Activated CD4-positive, alpha-beta T cell treated with anti-CD3 and anti-CD28 coated beads for 48 hours (primary cell): ENCODE data around the gene ENTHD1.
"Not testable (repeated sequence)": the region's sequence is repeated elsewhere in the genome, so short reads cannot be mapped to it uniquely, and the experiment has no call there.

Source experiments
- DNase-seq: peaks from one replicate; pipeline ENCODE4 v3.0.0-alpha.2; 2020

Gene ENTHD1

DNA sequence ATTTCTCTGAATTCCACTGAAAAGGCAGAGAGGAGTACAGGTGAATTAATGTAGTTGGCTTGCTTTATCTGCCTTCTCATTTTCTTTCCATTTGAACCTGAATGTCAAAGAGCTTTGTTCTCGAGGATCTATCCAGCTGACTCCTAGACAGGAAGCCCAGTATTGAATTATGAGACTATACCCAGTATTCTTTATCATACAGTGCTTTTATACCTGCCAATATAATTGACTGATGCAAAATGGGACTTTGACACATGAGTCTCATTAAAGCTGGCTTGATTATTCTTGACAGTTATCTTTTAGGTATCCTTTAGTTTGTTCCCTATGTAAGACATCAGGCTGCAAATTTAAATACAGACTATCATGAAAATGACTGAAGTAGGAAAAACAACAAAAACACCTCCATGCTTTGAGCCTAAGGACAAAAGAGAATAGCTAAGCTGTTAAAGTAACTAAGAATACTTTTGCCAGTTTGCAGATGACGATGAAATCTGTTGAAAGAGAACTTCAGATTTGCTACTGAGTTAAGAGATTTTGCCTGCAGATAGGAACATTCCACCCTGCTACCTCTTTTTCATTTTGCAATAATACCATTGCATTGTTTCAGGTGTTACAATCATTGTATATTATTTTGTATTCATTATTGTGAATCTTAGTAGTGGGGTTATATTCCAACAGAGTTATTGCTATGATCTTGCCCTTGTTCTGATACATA lies 117.1 kb downstream of the ENTHD1 start:
- no peak for DNase-seq

DNA sequence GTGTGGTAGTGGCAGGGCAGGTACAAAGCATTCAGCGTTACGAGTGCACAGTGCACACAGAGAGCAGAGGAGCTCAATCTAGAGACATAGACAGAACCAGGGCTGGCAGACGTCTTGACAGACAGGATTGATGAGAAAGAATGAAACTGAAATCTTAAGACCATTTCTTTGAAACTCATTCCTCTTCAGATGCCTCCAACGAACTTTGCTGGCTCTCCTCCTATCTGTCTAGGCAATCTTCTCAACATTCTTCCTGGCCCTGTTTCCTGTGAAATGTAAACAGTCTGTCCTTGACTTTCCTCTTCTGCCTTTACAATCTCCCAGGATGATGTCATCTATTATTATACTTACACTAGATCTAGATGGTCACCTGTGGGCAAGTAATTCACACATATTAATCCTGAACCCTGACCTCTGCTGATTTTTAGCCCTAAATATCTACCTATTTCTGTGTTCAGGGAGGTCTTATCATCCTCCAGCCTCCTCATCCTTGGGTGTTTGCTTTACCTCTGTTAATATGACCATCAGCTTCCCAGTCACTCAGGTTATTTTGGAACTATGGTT lies 119.5 kb downstream of the ENTHD1 start:
- DNase-seq = peak; percentile 44

DNA sequence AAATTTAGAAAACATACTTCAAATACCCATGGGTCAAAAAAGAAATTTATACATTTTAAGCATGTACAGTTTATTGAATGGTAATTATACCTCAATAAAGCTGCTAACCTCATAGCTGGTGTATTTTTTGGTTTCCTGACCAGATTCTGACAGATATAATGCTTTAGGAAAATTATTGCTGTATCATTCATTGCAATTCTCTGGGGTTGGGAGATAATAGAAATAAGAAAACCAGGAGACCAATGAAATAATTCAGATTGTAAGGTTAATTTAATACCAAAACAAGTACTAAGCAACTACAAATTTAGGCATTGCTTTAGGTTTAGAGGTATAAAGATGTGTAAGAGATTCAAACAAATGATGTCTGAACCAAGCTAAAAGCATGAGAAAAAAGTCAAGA lies 120.1 kb downstream of the ENTHD1 start:
- no peak for DNase-seq

DNA sequence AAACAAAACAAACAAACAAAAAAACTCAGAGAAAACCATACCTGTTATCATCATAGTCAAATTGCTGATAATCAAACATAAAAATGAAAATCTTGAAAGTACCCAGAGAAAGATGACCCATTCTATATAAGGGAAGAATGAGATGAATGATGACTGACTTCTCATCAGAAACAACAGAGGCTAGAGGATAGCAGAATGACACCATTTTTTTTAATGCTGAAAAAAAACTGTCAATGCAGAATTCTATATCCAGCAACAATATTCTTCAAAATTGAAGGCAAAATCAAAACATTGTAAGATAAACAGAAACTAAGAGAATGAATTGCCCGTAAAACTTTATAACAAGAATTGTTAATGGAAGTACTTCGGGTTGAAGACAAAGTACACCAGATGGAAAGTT lies 122.1 kb downstream of the ENTHD1 start:
- no peak for DNase-seq

DNA sequence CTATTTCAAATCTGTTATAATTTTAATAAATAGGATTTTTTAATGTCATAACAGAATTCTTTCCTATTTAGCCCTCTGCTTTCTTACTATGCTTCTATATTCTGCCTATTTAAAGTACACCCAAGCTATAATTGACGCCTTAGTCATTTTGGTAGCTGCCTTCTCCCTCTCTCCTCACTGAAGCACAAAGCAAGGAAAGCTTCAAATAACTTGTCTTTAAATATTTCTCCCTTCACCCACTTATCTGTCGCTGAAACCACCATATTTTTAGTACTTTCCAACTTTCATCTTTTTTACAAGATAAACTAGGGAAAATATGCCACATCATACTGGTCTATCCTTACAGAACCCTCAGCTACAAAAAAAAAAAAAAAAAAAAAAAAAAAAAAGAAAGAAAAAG lies 127.9 kb downstream of the ENTHD1 start:
- no peak for DNase-seq

DNA sequence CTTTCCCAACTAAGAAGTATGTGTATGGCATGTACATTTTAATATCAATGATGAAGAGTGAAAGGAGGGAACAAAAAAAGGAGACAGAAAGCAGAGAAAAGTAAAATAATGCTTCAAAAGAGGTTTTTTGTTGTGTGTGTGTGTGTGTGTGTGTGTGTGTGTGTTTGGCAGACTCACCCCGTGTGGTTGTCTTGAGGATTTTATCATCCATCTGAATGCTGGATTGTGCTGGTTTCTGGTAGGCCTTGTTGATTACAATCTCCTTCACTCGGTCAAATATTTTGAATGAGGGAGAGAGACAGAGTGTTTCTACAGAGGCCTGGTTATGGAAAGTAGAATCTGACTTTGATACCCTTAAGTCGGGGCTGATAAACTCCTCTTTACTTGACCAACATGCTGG lies 128.5 kb downstream of the ENTHD1 start:
- DNase-seq = no peak

DNA sequence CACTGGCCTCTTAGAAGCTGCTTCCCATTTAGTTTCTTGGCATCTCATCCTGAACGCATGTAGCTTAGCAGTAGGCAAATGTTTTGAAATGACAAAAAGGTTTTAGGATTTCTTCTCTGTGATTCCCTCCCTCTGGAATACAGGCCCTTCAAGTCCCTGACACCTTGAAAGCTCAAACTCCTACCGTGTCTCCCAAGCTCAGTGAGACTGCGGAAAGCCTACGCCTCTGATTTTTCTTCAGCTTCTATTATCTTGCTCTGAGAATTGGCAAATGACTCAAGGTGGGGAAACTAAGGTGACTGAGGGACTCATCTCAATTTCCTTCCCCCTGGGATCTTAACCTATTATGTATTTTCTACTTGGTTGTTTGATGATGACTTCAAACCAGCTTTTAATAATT lies 130.3 kb downstream of the ENTHD1 start:
- DNase-seq = no peak

DNA sequence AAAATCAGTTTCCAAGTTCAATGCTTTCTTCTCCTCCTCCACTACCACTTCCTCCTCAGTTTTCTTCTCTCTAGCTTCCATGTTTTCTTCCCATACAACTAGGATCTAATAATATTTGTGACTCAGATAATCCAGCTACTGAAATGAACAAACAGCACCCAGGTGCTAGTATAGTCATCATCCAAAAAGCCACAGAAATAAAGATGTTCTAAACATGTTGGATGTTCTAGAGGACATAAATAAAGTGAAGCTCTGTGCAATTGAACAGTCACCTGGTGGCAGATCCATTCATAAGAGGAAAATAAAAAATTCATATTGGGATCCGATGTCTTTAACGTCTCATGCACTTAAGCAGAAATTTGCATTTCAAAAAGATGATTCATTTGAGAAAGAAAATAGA lies 142.8 kb downstream of the ENTHD1 start:
- no peak for DNase-seq

DNA sequence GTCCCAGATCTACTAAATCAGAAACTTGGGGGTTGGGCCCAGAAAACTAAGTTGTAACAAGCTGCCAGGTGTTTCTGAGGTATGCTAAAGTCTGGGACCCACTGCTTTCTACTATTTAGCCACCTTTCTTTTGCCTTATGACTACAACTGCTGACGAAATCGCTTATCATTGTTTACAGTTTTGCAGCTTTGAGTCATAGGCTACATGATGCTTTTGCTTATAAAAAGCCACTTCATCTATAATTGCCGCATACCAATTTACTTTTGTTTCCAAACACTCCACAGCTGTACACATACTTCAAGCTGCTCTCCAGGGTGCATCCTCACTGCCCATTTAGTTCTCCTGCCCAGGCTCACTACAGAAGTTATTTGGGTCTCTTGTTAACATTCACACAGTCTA lies 144.7 kb downstream of the ENTHD1 start:
- no peak for DNase-seq

DNA sequence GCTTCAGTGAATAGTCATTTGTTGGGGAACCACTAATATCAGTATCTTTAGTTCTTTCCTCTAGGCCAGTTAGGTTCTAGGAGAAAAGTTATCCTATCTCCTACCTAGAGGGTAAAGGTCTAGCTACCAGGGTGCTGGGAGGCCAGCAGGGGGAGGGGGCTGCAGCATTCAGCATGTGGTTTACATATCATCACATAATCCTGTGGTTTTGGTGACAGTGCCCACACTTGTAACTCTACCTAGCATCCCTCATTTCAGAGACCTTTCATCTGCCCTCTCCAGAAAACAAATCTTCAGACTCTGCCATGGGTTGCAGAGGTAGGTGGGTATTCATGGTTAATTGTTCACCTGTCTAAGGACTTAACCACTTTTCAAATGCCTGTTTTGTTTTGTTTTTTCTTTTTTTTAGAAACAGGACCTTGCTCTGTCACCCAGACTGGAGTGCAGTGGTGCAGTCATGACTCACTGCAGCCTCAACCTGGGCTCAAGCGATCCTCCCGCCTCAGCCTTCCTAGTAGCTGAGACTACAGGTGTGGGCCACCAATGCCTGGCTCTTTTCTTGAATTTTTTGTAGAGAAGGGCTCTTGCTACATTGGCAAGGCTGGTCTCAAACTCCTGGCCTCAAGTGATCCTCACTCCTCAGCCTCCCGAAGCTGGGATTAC lies 146.8 kb downstream of the ENTHD1 start:
- DNase-seq = peak; percentile 31

DNA sequence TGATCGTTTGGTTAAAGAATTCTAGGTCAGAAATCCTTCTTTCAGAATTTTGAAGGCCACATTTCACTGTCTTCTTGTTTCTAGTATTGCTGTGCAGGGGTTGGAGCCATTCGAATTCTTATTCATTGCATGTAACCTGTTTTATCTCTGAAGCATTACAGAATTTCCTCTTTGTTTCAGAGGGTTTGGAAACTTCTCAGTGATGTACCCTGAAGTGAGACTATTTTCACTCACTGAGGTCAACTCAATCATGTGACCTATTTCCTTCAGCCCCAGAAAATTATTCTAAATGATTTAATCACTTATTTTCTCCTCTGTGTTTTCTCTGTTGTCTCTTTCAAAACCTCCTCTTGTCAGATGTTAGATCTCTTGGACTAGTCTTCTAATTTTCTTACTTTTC lies 147.8 kb downstream of the ENTHD1 start:
- no peak for DNase-seq

DNA sequence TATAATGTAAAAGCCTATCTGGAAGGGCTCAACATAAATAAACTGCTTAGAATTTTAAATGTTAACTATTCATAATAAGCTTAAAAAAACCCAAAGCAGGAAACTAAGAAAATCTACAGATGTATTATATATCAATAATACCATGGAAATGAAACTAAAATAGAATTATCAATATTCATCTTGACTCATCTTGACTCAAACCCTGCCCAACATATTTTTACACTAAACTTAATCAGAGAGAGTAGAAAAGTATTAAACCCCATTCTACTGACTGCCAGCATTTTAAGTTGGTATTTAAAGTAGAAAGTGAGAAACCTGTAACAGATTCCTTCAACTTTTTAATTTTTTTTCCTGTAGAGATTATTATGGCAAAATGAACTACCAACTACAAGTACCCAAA lies 149.2 kb downstream of the ENTHD1 start:
- DNase-seq = no peak

DNA sequence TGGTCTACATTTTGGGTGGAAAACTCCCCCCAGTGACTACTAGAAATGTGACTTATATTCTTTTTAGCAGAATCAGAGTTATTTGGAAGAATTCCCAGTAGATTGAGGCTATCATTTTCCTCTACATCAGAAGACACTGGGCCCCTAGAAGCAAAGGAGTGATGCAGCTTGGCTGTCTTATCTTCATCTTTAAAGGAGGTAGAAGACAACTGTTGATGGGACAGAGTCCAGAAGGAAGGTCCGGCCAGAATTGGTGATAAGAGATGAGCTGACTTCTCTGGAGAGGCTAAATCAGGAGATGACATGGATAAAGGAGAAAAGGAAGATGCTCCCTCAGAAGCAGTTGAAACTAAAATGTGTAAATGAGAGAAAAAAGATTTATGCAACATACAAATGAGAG lies 149.6 kb downstream of the ENTHD1 start:
- DNase-seq = no peak

DNA sequence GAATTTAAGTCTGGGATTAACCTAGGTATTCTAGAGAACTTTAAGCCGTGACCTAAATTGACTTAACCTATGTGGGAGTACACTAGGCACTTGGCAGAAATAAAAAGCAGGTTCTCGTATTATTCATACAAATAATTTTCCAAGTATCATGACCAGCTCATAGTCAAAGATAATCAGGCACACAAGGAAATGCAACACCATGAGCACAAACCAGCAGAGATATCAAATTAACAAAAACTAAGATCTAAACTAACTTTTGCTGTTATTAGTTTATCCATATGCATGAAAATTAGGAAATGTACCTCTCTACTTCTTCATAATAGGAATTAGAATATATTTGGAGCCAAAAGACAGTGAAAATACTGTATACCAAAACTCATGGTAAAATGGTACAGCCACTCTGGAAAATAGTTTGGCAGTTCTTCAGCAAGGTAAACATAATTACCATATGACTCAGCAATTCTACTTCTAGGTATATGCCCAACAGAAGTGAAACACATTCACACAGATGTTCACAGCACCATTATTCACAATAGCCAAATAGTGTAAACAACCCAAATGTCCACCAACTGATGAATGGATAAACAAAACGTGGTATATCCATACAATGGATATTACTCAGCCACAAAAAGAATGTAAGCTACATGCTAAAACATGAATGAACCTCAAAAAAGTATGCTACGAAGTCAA lies 154.1 kb downstream of the ENTHD1 start:
- no peak for DNase-seq

DNA sequence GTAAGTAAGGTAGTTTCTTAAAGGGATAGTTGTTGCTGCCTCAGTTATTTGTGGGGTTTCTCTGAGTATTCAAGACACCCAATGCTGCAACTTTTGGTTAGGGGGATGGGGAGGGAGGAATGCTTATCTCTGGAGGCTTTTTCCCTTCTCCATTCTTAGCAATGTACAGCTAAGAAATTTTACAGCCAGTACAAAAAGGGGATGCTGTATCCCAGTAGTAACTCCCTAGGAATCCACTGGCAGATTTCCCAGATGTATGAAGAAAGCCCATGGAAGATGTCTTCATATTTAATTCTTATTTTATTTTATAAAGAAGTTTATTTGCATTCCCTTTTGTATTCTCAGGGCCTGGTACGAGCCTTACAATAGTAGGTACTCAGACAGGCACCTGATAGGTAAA lies 154.8 kb downstream of the ENTHD1 start:
- DNase-seq = no peak

DNA sequence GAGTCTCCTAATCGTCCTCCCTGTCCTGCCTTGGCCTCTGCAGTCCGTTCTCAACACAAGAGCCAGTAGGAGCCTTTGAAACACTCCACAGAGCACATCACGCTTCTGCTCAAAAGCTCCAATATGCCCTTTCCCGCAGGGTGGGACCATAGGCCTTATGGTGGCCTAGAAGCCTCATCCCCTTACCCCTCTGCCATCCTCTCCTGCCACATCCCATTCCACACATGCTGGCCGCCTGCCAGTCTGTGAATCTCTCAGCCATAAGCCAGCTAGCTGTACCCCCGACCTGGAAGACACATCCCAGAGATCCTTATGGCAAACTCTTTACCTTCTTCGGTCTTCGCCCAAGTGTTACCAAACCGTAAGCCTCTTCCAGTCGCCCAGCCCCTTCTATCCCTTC lies 157.8 kb downstream of the ENTHD1 start:
- DNase-seq = no peak

DNA sequence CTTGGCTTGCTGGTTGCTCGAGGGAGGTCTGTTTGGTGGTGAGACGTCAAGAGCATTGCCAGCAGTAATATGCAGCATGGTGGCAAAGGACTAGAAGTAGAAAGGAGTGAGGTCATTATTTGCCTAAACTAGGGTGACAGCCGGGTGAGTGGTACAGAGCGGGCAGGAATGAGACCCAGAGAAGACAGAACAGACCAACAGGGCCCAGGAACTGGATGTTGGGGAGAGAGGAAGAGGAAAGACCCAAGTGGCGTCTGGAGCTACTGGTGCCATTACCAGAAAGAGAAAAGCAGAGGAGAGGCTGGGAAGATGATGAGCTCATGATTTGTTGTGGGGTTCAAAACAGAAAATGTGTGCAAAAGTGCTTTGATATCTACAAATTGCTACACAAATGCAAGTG lies 158.7 kb downstream of the ENTHD1 start:
- DNase-seq = no peak

DNA sequence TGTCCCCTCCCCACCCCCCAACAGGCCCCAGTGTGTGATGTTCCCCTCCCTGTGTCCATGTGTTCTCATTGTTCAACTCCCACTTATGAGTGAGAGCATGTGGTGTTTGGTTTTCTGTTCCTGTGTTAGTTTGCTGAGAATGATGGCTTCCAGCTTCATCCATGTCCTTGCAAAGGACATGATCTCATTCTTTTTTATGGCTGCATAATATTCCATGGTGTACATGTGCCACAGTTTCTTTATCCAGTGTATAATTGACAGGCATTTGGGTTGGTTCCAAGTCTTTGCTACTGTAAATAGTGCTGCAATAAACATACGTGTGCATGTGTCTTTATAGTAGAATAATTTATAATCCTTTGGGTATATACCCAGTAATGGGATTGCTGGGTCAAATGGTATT lies 159.5 kb downstream of the ENTHD1 start:
- not testable (repeated sequence) for DNase-seq

DNA sequence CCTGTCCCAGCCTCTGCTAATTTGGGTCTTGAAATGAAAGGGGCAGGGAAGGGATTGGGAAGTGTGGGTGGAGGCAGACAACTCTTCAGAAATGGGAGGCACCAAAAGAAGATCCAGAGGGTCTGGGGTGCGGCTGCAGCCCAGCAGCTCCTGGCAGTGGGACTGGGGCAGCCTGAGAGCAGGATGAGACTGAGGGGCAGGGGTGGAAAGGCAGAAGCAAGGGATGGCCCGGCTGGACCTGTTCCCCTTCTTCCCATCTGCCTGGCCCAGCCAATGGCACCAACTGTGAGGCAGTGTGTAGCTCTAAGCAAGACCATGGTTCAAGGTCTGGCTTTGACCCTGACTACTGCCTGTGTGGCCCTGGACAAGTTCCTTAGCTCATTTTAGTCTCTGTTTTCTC lies 160.4 kb downstream of the ENTHD1 start:
- no peak for DNase-seq

DNA sequence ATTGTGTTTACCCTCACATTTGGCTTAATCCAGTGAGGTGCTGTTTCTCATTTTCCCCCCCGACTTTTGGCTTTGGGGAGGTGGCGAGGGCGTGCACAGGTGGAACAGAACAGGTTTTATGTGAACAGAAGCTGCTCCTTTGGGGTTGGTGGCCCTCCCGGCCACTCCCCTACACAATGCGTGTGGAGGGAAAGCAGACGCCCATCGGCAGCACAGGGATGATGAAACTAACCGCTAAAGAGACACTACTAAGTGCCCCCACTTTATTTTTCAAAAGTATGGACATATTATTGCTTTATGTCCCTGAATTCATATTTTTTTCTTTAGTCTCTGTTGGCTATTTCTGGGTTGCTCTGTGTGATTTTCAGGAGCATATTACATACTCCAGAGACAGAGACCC lies 160.9 kb downstream of the ENTHD1 start:
- DNase-seq = no peak

DNA sequence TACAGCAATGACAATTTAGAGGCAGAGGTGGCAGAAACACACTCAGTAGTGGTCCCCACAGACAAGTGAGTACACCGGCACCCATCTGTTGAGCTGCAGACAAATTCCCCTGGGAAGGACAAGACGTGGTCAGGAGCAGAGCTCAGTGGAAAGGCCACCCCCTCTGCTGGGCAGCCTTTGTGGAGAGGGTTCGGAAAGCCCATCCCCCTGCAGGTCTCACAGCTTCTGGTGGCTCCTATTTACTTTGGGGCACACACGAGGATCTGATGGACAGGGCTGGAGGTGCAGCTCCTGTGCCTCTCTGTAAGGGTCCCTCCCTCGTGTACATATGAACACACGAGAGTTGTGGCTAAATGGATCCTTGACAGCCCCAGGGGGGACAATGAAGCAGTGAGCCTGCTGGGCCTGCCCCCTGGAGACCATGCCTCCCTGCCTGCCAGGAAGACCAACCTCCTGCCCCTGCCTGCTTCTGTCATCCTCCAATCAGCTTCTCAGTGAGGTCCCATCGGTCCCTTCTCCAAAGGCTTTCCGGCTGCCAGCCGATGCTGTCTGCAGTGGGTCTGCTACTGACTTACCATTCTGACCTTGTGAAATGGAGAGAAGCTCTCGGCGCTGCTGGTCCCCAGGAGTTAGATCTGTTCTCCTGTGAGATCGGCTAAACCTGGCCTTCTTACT lies 161.5 kb downstream of the ENTHD1 start:
- no peak for DNase-seq

DNA sequence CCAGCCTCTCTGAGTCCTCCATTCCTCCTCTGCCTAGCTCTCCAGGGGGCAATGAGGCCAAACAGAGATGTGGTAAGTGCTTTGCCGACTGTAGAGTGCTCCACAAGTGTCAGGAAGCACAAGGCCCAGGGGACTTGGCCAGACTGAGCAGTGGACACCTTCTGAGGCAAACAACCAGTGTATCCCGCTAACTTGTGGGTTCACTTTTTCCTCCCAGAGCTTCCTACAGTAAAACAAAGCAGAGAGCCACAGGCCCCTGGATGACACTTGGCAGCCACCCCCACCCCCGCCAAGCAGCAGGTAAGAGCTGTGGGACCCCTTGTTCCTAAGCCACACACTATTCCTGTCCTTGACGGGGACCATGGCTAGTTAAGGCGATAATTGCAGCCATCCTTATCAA lies 162.1 kb downstream of the ENTHD1 start:
- no peak for DNase-seq

DNA sequence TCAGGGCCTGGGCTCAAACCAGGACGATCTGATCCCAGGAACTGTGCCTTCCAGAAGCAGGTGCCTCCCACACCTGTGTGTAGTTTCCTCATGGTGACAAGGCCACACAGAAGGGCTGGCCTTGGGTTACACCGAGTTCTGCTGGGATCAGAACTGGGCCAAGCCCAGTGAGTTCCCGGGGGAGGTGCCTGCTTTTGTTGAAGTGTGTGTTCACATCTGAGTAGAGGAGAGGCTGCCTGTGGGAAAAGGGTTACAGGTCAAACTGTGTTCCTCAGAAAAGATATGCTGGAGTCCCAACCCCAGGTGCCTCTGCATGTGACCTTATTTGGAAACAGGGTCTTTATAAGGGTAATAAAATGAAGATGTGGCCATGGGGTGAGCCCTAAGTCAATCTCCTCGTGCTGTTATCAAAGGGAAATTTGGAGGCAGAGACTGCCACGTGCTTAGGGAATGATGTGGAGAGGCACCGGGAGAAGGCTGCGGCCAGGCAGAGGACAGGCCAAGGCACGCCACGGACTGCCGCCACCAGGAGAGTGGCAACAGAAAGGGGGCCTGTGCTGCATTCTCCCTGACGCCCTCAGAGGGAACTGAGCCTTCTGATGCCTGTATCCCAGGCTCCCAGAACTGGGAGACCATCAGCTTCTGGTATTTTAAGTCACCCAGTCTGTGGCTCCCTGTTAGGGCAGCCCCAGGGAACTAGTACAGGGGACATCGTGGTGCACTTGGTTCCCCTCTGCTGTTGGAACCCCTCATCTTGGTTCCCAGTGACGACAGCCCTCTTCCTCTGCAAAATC lies 164.2 kb downstream of the ENTHD1 start:
- no peak for DNase-seq
